Panc1 (cell line): ENCODE data around the gene FANCC. TPM values are rescaled to one million over a fixed set of nuclear protein-coding genes. Genes with fewer than 3 reads are reported as not detected.

Experiments
- ATAC-seq: fragments of 200-7000 bp; cut with Tn5 transposase; 2 replicates; pipeline ENCODE4 v1.9.1; 2020; ENCODE audit warnings: mild to moderate bottlenecking, moderate library complexity
- BruUV-seq: library from RNA; stranded (reverse); fragments of 400-500 nt; replicated peaks from 2 replicates; lab custom pipeline; 2021; lab: Mats Ljungman, UMichigan
- CTCF ChIA-PET: fragments of 300-600 bp; sonication (Branson Sonifier 250); formaldehyde crosslinking; loops from one replicate; lab custom pipeline; 2022; ENCODE audit warnings: antibody characterized with exemption; lab: Charles Lee
- POLR2A ChIA-PET: fragments of 300-600 bp; sonication (Branson Sonifier 250); formaldehyde crosslinking; loops from one replicate; lab custom pipeline; 2022; ENCODE audit warnings: antibody characterized with exemption; lab: Charles Lee
- DNase-seq: peaks from one replicate; pipeline ENCODE4 v3.0.0-alpha.2; 2010; ENCODE audit warnings: low read depth, low spot score
- H3K27ac ChIP-seq: 2 replicates; pipeline ENCODE4 v1.5.1; 2011; ENCODE audit warnings: mild to moderate bottlenecking, low read length, inconsistent platforms
- H3K27me3 ChIP-seq: fragments of 200-500 bp; sonication (Bioruptor generic); 2 replicates; pipeline ENCODE4 v1.6.0; 2014; ENCODE audit warnings: low read length, inconsistent platforms; ENCODE audit not compliant: control insufficient read depth, insufficient read depth
- H3K36me3 ChIP-seq: fragments of 200-500 bp; sonication (Bioruptor generic); 2 replicates; pipeline ENCODE4 v1.5.1; 2014; ENCODE audit warnings: inconsistent platforms, mild to moderate bottlenecking, low read length, moderate library complexity; ENCODE audit not compliant: control insufficient read depth, insufficient read depth
- H3K4me1 ChIP-seq: 2 replicates; pipeline ENCODE4 v1.5.1; 2011; ENCODE audit warnings: inconsistent platforms, mild to moderate bottlenecking, low read length, moderate library complexity; ENCODE audit not compliant: control insufficient read depth, insufficient read depth
- H3K4me3 ChIP-seq, 2 experiments: 2 replicates each; pipeline ENCODE4 v1.5.1; 2011 to 2012; ENCODE audit warnings: low read depth in 2 of 2, low read length in 2 of 2, mild to moderate bottlenecking in 2 of 2, inconsistent platforms in 1 of 2, moderate library complexity in 1 of 2
- H3K9me3 ChIP-seq: fragments of 200-500 bp; sonication (Bioruptor generic); 2 replicates; pipeline ENCODE4 v1.5.1; 2014; ENCODE audit warnings: low read depth, mild to moderate bottlenecking, inconsistent platforms, low read length, moderate library complexity; ENCODE audit not compliant: control insufficient read depth, insufficient read depth
- POLR2AphosphoS5 ChIP-seq: IDR thresholded peaks from 2 replicates; pipeline ENCODE4 v1.6.1; 2012; ENCODE audit warnings: mild to moderate bottlenecking, low read depth, low read length, moderate library complexity
- REST ChIP-seq, 2 experiments: IDR thresholded peaks; 2 replicates each; pipeline ENCODE4 v1.6.1; 2011 to 2012; ENCODE audit warnings: low read depth in 2 of 2, control low read depth in 1 of 2, low read length in 1 of 2, mild to moderate bottlenecking in 1 of 2, moderate library complexity in 1 of 2; ENCODE audit not compliant: insufficient read depth in 1 of 2
- SIN3A ChIP-seq: IDR thresholded peaks from 2 replicates; pipeline ENCODE4 v1.6.1; 2012; ENCODE audit warnings: low read depth, mild to moderate bottlenecking, low read length, moderate library complexity, borderline replicate concordance; ENCODE audit not compliant: insufficient read depth
- TCF7L2 ChIP-seq: IDR thresholded peaks from 2 replicates; pipeline ENCODE4 v1.6.1; 2011; ENCODE audit warnings: mild to moderate bottlenecking, low read depth, low read length, inconsistent platforms
- in situ Hi-C: cut with HindIII; loops from 2 replicates; pipeline ENCODE4 v1.10.0; 2016; ENCODE audit warnings: low sequenced_read_pairs, low pct_unique_long_range_greater_than_20kb
- intact Hi-C: fragments of 100-400 bp; cut with micrococcal nuclease; formaldehyde crosslinking; loops from one replicate; pipeline ENCODE4 v1.10.0; 2022; ENCODE audit not compliant: unreplicated experiment
- total RNA-seq: library from RNA; stranded (reverse); gene quantifications from one replicate; pipeline ENCODE4 v1.2.1, GENCODE V29; 2021; ENCODE audit not compliant: unreplicated experiment
- TF ChIP-seq, protein P1 (sequence below): fragments of 450-650 bp; IDR thresholded peaks from 2 replicates; pipeline ENCODE4 v1.5.1; 2017; ENCODE audit warnings: mild to moderate bottlenecking

FANCC gene
- total RNA-seq, 1 experiment from 2014 or later, result 17.8 TPM

DNA sequence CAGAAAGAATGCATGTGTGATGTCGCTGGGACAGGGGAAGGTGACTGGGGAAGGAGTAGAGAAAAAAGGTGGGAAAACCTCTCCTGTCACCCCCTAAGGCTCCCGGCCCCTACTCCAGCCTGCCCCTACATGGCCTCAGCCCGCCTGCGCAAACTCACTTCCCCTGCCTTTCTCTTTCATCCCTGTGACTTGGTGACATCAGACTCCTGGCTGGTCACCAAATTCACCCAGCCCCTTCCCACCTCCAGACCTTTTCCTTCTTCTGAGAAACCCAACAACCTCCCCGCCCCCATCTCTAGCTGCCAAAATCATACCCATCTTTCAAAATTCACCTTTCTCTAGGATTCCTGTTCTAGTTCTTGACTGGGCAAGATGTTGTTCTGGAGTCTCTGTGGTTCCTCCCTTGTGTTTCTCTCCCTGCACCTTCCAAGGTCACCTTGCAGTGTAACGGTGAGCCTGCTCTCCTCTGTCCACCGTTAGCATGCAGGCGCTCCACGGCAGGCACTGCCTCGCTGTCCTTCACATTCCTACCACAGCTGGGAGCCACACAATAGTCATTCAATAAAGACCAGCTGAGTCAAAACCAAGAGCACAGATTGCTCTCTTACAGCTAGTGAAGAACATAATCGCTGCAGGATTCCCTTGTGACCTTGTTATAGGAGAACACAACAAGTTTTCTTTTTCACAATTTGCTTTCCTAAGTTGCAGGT is 134.5 kb downstream of the FANCC start:
- no peaks in the 10 kb centered on the region for H3K36me3 ChIP-seq
- TF ChIP-seq POLR2AphosphoS5 (no peak), SIN3A (no peak), TCF7L2 (no peak), REST (IDR thresholded peaks at IDR 0.05; ENCODE audit: insufficient read depth in 1 of 2, low read depth in 2 of 2, low read length in 1 of 2) (no peak)
- TF ChIP-seq, protein P1, sequence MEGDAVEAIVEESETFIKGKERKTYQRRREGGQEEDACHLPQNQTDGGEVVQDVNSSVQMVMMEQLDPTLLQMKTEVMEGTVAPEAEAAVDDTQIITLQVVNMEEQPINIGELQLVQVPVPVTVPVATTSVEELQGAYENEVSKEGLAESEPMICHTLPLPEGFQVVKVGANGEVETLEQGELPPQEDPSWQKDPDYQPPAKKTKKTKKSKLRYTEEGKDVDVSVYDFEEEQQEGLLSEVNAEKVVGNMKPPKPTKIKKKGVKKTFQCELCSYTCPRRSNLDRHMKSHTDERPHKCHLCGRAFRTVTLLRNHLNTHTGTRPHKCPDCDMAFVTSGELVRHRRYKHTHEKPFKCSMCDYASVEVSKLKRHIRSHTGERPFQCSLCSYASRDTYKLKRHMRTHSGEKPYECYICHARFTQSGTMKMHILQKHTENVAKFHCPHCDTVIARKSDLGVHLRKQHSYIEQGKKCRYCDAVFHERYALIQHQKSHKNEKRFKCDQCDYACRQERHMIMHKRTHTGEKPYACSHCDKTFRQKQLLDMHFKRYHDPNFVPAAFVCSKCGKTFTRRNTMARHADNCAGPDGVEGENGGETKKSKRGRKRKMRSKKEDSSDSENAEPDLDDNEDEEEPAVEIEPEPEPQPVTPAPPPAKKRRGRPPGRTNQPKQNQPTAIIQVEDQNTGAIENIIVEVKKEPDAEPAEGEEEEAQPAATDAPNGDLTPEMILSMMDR, result no peak
- ATAC-seq, result no peak
- no peaks in the 10 kb centered on the region for H3K27me3 ChIP-seq
- no TSS peak for BruUV-seq
- H3K27ac ChIP-seq, result no peak overlapping the region
- H3K4me3 ChIP-seq, result no peak overlapping the region
- DNase-seq, result no peak
- ChIA-PET CTCF (no interaction called here), POLR2A (no interaction called here)
- H3K9me3 ChIP-seq, result no peaks in the 10 kb centered on the region
- intact Hi-C loops (no loop called here), in situ Hi-C loops (no loop called here)
- no peaks in the 10 kb centered on the region for H3K4me1 ChIP-seq

DNA sequence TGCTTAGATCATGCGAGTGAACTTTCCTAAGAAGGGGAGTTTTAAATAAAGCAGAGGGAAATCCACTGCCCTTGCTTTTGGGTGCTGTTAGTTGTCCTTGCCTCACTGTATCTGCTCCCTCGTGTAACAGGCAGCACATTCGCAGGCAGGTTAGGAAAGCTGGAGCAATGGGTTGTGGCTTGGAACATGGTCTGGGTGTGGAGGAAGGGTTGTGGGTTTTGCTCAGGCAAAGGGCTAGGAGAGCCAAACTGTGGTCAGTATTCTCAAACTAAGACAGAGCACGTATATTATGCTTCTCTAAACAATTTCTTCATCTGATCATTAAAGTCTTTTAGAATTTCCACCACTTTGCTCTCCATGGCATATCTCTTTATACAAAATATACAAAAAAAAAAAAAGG is 135.7 kb downstream of the FANCC start:
- no peak for DNase-seq
- intact Hi-C loops (no loop called here), in situ Hi-C loops (no loop called here)
- Histone ChIP-seq H3K9me3 (no peaks in the 10 kb centered on the region), H3K4me1 (no peaks in the 10 kb centered on the region), H3K36me3 (no peaks in the 10 kb centered on the region), H3K27ac (no peak overlapping the region), H3K27me3 (no peaks in the 10 kb centered on the region), H3K4me3 (no peak overlapping the region)
- ChIA-PET POLR2A (no interaction called here), CTCF (no interaction called here)
- no peak for ATAC-seq
- BruUV-seq, result no TSS peak
- TF ChIP-seq, protein P1, result no peak
- no peak for TF ChIP-seq SIN3A
- TF ChIP-seq TCF7L2, result no peak
- TF ChIP-seq REST (IDR thresholded peaks at IDR 0.05; ENCODE audit: insufficient read depth in 1 of 2, low read depth in 2 of 2, low read length in 1 of 2), result no peak
- no peak for TF ChIP-seq POLR2AphosphoS5
